GM18951 (cell line): ENCODE results near the gene FAM222A.
A peak's percentile ranks its signal among the peaks of the same experiment; 100 is the strongest.

Experiments used
- POLR2A ChIP-seq: IDR thresholded peaks from 4 replicates; pipeline ENCODE4 v1.6.1; 2011; ENCODE audit warnings: mild to moderate bottlenecking; ENCODE audit not compliant: insufficient read length, insufficient read depth; ENCODE audit errors: extremely low read depth
- in situ Hi-C: fragments of 300-500 bp; cut with MboI; formaldehyde crosslinking; loops from one replicate; pipeline ENCODE4 v1.12.0; 2022; ENCODE audit warnings: low sequenced_read_pairs, mixed read lengths, inconsistent platforms; ENCODE audit not compliant: unreplicated experiment

FAM222A gene

DNA sequence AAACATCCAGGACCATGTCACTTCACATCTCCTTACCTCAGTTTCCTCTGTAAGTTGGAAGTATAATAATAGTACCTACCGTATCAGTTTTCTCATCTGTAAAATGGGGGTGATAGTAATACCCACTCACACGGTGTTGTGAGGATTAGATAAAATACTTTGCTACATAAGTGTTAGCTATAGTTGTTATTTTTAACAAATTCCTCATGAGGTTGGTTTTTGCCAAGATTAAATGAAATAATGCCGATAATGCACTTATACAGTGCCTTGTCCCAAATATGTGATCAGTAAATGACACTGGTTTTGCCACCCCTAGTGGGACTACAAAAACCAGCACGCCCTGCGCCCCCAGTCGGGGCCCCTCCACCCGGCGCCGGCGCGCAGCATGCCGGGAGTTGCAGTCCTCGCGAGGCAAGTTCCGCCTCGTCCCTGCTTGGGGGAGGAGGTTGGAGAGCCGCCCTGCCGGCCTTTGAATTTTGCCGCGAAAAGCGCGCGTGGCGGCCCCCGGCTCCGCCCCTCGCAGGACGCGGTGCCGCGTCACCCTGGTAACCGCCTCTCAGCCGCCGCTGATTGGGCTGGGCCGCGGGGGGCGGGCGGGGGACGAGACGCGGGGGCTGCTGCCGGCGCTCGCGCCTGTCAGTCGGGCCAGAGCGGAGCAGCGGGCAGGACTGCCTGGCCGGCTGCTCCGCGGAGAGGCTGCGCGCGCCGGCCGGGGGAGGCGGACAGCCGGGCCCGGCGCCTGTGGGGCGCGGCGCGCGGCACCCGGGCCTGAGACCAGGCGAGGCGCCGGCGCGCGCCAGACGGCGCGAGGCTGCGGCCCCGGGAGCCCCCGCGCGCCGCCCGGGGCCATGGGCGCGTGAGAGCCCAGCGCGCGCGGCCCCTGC is at the start of gene FAM222A:
FAM222A (plus strand) TSS at position 639 of the 884 bp plus-strand sequence. CDS start 30,322 bp downstream, outside the sequence.
- peak; percentile 72 for TF ChIP-seq POLR2A
- in situ Hi-C loops, result no loop called here

DNA sequence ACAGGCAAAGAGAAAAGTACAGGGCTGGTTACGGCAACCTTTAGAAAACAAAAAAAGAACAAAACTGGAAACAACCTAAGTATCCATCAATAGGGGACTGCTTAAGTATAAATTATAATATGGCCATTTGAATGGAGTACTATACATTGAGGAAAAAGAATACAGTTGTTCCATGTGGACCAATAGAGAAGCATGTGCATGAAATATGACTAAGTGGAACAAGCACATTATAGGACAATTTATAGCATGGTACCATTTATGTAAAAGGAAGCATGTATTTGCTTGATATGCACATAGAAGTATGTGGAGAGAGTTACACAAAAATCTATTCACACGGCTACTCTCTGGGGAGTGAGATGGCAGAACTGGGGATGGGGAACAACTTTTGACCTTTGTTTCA is 49.2 kb upstream of the FAM222A start:
- in situ Hi-C loops, result no loop called here
- TF ChIP-seq POLR2A, result no peak

DNA sequence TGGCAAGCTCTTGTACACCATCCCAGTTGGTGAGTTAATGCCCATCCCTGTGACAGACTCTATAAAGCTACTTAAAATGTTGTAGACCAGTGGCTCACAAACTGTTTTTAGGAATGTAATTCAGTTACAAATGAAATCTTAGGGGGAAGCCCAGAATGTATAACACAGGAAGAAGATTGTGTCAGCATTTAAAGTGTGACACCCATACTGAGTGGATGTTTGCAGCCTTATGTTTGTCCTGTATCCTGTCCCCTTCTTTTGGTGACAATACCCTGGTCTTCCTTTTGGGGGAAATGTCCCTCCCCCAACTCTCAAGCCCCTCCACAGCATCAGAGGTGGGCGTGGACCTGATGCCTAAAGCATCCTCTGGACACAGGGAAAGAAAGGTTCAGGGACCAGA is 47.6 kb upstream of the FAM222A start:
- TF ChIP-seq POLR2A, result no peak
- in situ Hi-C loops, result no loop called here

DNA sequence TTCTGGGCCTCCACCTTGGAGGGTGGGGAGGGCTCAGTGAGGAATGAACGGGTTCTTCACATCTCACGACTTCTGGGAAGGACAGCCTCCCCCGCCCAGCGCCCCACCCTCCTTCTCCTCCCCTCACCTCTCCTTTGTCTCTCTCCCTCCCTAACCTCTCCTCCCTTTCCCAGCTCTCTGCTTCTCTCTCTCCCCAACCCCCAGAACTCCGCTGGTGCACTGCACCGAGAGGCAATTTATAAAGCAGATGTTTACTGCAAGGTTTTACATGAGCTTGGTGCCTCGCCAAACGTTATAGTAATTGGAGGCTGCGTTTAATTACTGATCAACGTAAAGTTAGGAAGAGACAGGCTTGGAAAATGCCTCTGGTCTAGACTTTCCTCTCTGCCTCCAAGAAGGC is 42.9 kb upstream of the FAM222A start:
- no peak for TF ChIP-seq POLR2A
- in situ Hi-C loops, result no loop called here

DNA sequence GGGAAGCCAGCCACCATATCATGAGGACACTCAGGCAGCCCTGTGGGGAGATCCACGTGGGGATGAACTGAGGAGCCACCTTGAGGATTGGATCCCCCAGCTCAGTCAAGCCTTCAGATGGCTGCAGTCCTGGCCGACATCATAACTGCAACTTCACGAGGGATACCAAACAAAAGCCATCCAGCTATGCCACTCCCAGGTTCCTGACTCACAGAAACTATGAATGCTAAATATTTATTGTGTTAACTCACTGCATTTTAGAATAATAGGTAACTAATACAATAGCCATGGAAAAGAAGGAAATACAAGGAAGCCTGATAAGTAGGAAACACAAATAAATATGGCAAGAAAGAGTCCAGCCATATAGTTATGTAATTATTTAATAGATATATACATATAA is 42.1 kb upstream of the FAM222A start:
- no peak for TF ChIP-seq POLR2A

DNA sequence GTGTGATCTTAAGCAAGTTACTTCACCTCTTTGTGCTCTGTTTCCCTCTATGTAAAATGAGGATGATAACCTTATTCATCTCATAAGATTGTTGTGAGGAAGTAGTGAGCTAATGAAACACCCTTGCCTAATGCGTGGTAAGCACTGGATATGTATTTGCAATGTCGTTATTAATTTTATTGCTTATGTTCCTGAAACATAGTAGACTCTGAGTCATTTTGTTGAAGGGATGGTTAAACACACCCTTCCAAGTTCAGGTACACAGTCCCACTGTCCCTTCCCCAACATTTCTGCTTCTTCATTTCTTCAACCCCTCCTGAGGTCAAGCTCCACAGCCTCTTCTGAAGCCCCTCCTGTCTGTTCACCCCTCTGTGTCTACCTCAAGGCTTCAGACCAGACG is 40.2 kb upstream of the FAM222A start:
- no peak for TF ChIP-seq POLR2A
- in situ Hi-C loops, result no loop called here

More for the DNA sequence above, 42.1 kb upstream of the FAM222A start:
- in situ Hi-C loops, result no loop called here

DNA sequence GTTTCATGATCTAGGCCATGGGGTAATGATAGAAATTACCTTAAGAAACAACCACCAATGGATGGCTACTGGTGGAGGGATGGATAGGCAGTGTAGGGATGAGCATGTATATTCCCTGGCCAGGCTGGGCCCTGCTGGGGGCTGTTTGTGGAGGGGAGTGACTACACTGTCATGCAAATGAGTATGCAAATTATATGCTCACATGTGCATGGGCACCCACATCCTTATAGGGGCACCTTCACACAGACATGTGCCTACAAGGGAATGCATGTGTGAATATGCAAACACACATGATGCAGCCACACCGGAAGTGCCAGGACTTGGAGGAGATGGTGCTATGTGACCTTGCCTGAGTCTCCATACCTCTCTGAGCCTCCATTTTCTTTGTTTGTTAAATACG is 39.7 kb upstream of the FAM222A start:
- in situ Hi-C loops, result no loop called here
- TF ChIP-seq POLR2A, result no peak

DNA sequence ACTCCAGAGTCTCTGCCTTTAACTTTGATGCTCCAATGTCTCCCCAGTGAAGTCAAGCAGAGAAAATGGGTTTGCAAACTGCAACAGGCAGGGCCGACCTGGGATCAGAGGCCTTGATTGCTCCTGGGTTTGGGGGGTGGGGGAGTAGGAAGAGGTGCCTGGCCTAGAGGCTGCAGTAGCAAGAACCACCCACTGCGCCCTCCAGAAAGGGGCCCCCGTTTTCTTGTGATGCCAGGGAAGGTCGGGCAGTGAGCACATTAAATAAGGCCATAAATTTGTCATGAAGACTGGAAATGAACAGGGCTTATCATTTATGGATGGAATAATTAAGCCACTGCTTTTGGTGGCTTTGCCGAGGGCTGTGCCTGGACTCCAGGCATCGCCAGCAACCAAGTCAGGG is 38.2 kb upstream of the FAM222A start:
- TF ChIP-seq POLR2A, result no peak
- in situ Hi-C loops, result no loop called here

DNA sequence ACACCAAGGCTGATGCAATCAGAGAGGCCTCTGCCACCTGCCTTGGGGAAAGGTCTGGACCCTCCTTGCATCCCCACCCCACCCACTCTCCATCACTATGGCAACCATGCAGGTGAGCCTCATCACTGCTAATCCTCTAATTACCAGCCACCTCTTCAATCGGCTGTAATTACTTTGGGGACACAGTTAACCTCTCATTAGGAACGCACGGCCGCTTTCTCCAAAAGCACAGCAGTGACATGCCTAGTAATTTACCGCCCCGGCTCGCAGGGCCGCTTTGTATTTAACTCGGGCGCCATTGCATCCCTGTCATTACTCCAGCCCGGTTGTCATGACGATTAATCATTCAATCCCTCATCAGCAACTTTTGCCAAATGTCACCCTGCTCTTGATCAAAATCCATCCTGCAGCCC is 36.3 kb upstream of the FAM222A start:
- in situ Hi-C loops, result no loop called here
- TF ChIP-seq POLR2A, result no peak

DNA sequence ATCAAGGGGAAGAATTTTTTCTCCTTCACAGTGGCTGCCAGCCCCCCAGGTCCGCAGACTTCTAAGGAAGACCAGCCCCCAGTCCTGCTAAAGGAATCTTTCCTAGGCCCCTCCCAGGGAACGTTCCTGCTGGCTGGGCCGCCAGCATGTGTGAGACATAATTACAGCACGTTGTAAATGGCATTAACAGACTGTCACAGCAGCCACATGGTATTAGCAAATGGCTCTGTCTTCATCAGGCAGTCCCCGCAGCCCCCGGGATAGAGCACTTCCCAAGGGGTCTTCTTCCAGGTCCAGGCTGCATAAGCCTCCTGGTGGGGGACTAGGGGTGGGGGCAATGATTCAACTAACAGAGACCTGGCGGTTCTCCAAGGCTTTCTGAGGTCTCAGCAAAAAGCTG is 34.9 kb upstream of the FAM222A start:
- in situ Hi-C loops, result no loop called here
- no peak for TF ChIP-seq POLR2A

DNA sequence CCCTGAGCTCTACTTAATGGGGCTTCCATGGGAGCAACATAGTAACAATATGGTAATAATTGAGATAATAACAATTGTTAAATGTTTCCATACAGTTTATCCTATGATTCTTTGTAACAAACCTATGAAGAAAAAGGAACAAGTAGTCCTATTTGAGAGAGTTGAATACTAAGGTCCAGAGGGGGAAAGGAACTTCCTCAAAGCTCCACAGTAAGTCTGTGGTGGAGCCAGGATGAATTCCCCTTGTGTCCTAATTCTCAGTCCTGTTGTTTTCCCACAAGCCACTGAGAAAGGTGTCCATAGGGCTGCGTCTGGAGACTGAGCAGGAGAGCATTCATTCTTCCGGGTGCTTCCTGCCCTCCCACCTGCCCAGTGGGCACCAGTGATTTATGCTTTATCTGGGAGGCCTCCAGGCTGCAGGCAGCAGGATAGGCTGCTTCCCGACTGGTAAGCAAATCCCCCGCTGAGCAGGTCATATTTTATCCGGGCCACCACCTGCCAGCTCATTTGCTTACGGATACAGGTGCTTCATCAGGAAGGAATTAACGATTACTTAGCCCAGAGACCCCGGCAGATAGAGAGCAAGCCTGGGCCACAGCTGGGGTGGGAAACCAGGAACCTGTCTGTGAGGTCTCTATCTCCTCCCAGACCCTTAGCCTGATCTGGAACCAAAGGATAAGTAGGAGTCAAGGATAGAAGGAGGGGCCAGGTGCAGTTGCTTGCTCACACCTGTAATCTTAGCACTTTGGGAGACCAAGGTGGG is 33.9 kb upstream of the FAM222A start:
- TF ChIP-seq POLR2A, result no peak
- in situ Hi-C loops, result no loop called here

DNA sequence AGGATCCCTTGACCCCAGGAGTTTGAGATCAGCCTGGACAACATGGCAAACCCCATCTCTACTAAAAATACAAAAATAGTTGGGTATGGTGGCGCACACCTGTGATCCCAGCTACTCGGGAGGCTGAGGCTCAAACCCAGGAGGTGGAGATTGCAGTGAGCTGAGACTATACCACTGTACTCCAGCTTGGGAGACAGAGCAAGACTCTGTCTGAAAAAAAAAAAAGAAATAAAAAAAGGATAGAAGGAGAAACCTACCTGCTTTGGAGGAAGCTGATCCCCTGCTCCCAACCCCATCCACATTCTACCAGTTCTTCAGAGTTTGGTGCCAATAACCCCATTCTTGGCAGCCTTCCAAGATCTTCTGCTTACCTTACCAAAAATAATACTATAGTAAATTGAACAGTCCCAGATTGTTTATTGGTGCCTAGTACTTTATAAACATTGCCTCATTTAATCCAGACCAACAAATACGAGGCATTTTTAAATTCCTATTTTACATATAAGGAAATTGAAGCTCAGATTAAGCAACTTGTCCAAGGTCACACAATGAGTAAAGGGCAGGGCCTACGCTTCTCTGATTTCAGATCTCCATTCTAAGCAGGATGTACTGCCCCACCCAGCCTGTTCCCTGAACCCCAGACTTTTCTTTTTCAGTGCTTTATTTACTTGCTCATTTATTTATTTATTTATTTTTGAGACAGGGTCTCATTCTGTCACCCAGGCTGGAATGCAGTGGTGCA is 33.2 kb upstream of the FAM222A start:
- in situ Hi-C loops, result no loop called here
- no peak for TF ChIP-seq POLR2A
